K562 (cell line): ENCODE measurements around the gene ZP3. TPM values are rescaled to one million over a fixed set of nuclear protein-coding genes. Genes with fewer than 3 reads are reported as not detected.

Experiments
- ATAC-seq: fragments of 200-7000 bp; cut with Tn5 transposase; 3 replicates; pipeline ENCODE4 v1.9.1; 2020; ENCODE audit warnings: moderate library complexity
- BruUV-seq: library from RNA; stranded (reverse); fragments of 400-500 nt; replicated peaks from 2 replicates; lab custom pipeline; 2021; lab: Mats Ljungman, UMichigan
- CTCF ChIA-PET: fragments of 300-600 bp; formaldehyde crosslinking; extraction: SDS; loops from one replicate; lab custom pipeline; 2021; ENCODE audit warnings: low intra/inter-chr PET ratio; lab: Yijun Ruan, JAX
- POLR2A ChIA-PET: fragments of 300-600, 350-650 bp; sonication (Branson Sonifier 250); formaldehyde crosslinking; extraction: SDS; loops from one replicate; lab custom pipeline; 2021; ENCODE audit warnings: antibody characterized with exemption, inconsistent platforms; lab: Yijun Ruan, JAX
- DNase-seq, 4 experiments: peaks; one replicate each; pipeline versions ENCODE4 v3.0.0 to v3.0.0-alpha.2; 2011 to 2018; ENCODE audit warnings: low spot score in 3 of 4, mixed read lengths in 3 of 4; ENCODE audit errors: extremely low read depth in 1 of 4
- FAIRE-seq: peaks from 2 replicates; lab custom pipeline; 2011; peaks lifted over from hg19 to GRCh38; lab: Jason Lieb, UNC
- H2AFZ ChIP-seq: 2 replicates; pipeline ENCODE4 v1.6.0; 2011; ENCODE audit warnings: low read depth, low read length, control low read depth, inconsistent platforms
- H3K27ac ChIP-seq: fragments of 200-600 bp; 3 replicates; pipeline ENCODE4 v1.8.0; 2011; ENCODE audit warnings: low read depth, mild to moderate bottlenecking, control low read depth, inconsistent platforms, low read length, moderate library complexity, mixed read lengths; ENCODE audit errors: extremely low read depth
- H3K27me3 ChIP-seq, 2 experiments: fragments of 300-600 bp in 1 of 2; 2 replicates in 1 of 2; 3 replicates in 1 of 2; pipeline versions ENCODE4 v1.6.0 to v1.8.0; 2011; ENCODE audit warnings: inconsistent platforms in 2 of 2, low read length in 2 of 2, mild to moderate bottlenecking in 1 of 2, mixed read lengths in 1 of 2, moderate library complexity in 1 of 2; ENCODE audit not compliant: control insufficient read depth in 2 of 2, insufficient read depth in 2 of 2
- H3K36me3 ChIP-seq: fragments of 300-600 bp; 3 replicates; pipeline ENCODE4 v1.8.0; 2011; ENCODE audit warnings: mild to moderate bottlenecking, low read length, inconsistent platforms; ENCODE audit not compliant: control insufficient read depth, insufficient read depth
- H3K4me1 ChIP-seq, 2 experiments: fragments of 200-600 bp in 1 of 2; replicated peaks in 1 of 2; 2 replicates in 1 of 2; 3 replicates in 1 of 2; pipeline versions ENCODE4 v1.5.1 to v1.8.0; 2011; ENCODE audit warnings: inconsistent platforms in 2 of 2, low read length in 2 of 2, mild to moderate bottlenecking in 1 of 2, mixed read lengths in 1 of 2, moderate library complexity in 1 of 2; ENCODE audit not compliant: control insufficient read depth in 2 of 2, insufficient read depth in 2 of 2
- H3K4me2 ChIP-seq: 2 replicates; pipeline ENCODE4 v1.6.1; 2011; ENCODE audit warnings: low read length, control low read depth, inconsistent platforms, mixed read lengths; ENCODE audit not compliant: insufficient read depth
- H3K4me3 ChIP-seq: fragments of 200-600 bp; sonication (generic), shearing (Covaris generic); 2 replicates; pipeline ENCODE4 v1.5.1; 2016; ENCODE audit warnings: control low read depth, inconsistent platforms
- H3K79me2 ChIP-seq: fragments of 200-600 bp; 3 replicates; pipeline ENCODE4 v1.8.0; 2011; ENCODE audit warnings: low read length, inconsistent platforms; ENCODE audit not compliant: control insufficient read depth, insufficient read depth
- H3K9ac ChIP-seq, 2 experiments: 2 replicates each; pipeline versions ENCODE4 v1.6.0 to v1.6.1; 2011; ENCODE audit warnings: low read depth in 2 of 2, low read length in 2 of 2, control low read depth in 1 of 2, inconsistent platforms in 1 of 2, mild to moderate bottlenecking in 1 of 2, mixed read lengths in 1 of 2; ENCODE audit not compliant: insufficient read depth in 1 of 2
- H3K9me1 ChIP-seq: one replicate; pipeline ENCODE4 v1.6.0; 2011; ENCODE audit warnings: inconsistent platforms, mild to moderate bottlenecking, low read length, moderate library complexity; ENCODE audit not compliant: control insufficient read depth, insufficient read depth
- H3K9me3 ChIP-seq: replicated peaks from 2 replicates; pipeline ENCODE4 v1.5.1; 2011; ENCODE audit warnings: low read depth, low read length, inconsistent platforms; ENCODE audit not compliant: control insufficient read depth, insufficient read depth
- H4K20me1 ChIP-seq: replicated peaks from 2 replicates; pipeline ENCODE4 v1.6.1; 2011; ENCODE audit warnings: low read length, inconsistent platforms, mixed read lengths; ENCODE audit not compliant: control insufficient read depth, insufficient read depth
- NR3C1 ChIP-seq: sonication (generic); formaldehyde crosslinking; IDR thresholded peaks from 2 replicates; pipeline ENCODE4 v1.8.1; 2022; ENCODE audit warnings: missing genetic modification reagents
- OTX1 ChIP-seq: fragments of 450-650 bp; formaldehyde crosslinking; IDR thresholded peaks from 2 replicates; pipeline ENCODE4 v1.4.0; 2022; ENCODE audit warnings: mild to moderate bottlenecking
- POLR3A ChIP-seq: IDR thresholded peaks from 2 replicates; pipeline ENCODE4 v1.6.1; 2011; ENCODE audit warnings: borderline replicate concordance, mild to moderate bottlenecking, moderate library complexity; ENCODE audit not compliant: insufficient read length, insufficient read depth; ENCODE audit errors: extremely low read depth
- PPARD ChIP-seq: fragments of 250-450 bp; sonication (Bioruptor Pico); IDR thresholded peaks from 2 replicates; pipeline ENCODE4 v1.8.0; 2022; ENCODE audit warnings: inconsistent platforms, mild to moderate bottlenecking, moderate library complexity
- THRAP3 ChIP-seq: fragments of 450-650 bp; IDR thresholded peaks from 2 replicates; pipeline ENCODE4 v1.6.1; 2016; ENCODE audit warnings: mild to moderate bottlenecking, inconsistent platforms, borderline replicate concordance
- ZNF324 ChIP-seq: fragments of 250-450 bp; sonication (Bioruptor Pico); IDR thresholded peaks from 2 replicates; pipeline ENCODE4 v1.4.0; 2020; ENCODE audit warnings: mild to moderate bottlenecking
- ZNF57 ChIP-seq: fragments of 450-650 bp; formaldehyde crosslinking; IDR thresholded peaks from 2 replicates; pipeline ENCODE4 v1.4.0; 2020; ENCODE audit warnings: mild to moderate bottlenecking, moderate library complexity
- ZNF586 ChIP-seq: fragments of 450-650 bp; formaldehyde crosslinking; conservative IDR thresholded peaks from 2 replicates; pipeline ENCODE4 v1.4.0; 2020; ENCODE audit warnings: mild to moderate bottlenecking, moderate library complexity
- WGBS: fragments of 100-300 bp; shearing (Covaris generic); methylation state at CpG from one replicate; pipeline ENCODE4 v1.1.6; 2016; ENCODE audit warnings: low coverage, mixed read lengths; ENCODE audit not compliant: insufficient coverage; ENCODE audit errors: missing lambda C conversion rate; 5-methylcytosine and 5-hydroxymethylcytosine counted together
- in situ Hi-C: fragments of 300-500 bp; cut with MboI; formaldehyde crosslinking; loops from 4 replicates; pipeline ENCODE4 v1.15.0; 2018; ENCODE audit warnings: inconsistent platforms, mixed read lengths
- intact Hi-C: fragments of 100-400 bp; cut with micrococcal nuclease; formaldehyde crosslinking; loops from 2 replicates; pipeline ENCODE4 v1.14.2; 2022
- polyA plus RNA-seq, 8 experiments: library from polyadenylated mRNA; depleted of rRNA in 4 of 8; stranded (reverse) in 5 of 8; unstranded in 3 of 8; fragments of >200 nt; fragmentation: Nextera tagmentation in 2 of 8; fragmentation: Illumina TruSeq in 1 of 8; extraction: Ambion mirVana in 2 of 8; extraction: Trizol in 1 of 8; gene quantifications; 2 replicates each; pipeline versions ENCODE4 v1.2.1 to v1.2.3, GENCODE V29; 2011 to 2014; ENCODE audit warnings: inconsistent platforms in 1 of 8, missing spikeins in 1 of 8
- total RNA-seq, 7 experiments: library from RNA; depleted of rRNA in 6 of 7; stranded (reverse); fragments of >200 nt in 6 of 7; fragmentation: Illumina TruSeq in 2 of 7; extraction: Trizol in 2 of 7; gene quantifications; 2 replicates each; pipeline versions ENCODE4 v1.2.1 to v1.2.3, GENCODE V29; 2011 to 2021; ENCODE audit warnings: low replicate concordance in 1 of 7

ZP3 gene
- total and polyA plus RNA-seq, 9 of the 15 experiments (the other 6 are each of a cell fraction or from before 2014, with no cell fraction given) = 1.4 to 3.8 (median 2.4) TPM

- no TSS peak for BruUV-seq
- ChIA-PET POLR2A (interaction anchor here (0.6 kb wide), 1 partner anchor 1299 kb away, joined by 5 read pairs; no protein-coding TSS in a partner anchor), CTCF (no interaction called here)
- no peaks in the 10 kb centered on the region for H3K36me3 ChIP-seq
- WGBS = 58% methylated on average over 13 of the region's 13 CpGs
- no peaks in the 10 kb centered on the region for H3K79me2 ChIP-seq
- no peaks in the 10 kb centered on the region for H4K20me1 ChIP-seq
- in situ Hi-C loops (no loop called here), intact Hi-C loops (no loop called here)
- peaks cover 5 to 15% of the 10 kb centered on the region in 2 experiments for H3K27me3 ChIP-seq
- no peak overlapping the region for H3K4me3 ChIP-seq
- ATAC-seq (no peak), DNase-seq (peak in 1 of 4 experiments; percentile 3), FAIRE-seq (no peak)
- no peaks in the 10 kb centered on the region for H3K9me3 ChIP-seq
- peaks cover 4 to 10% of the 10 kb centered on the region in 2 experiments; a peak in 4 of 5 replicates for H3K4me1 ChIP-seq
- no peak overlapping the region for H2AFZ ChIP-seq
- TF ChIP-seq ZNF586 (no peak), OTX1 (CRISPR knock-in tag) (0 out of 2 replicates have a peak, but pooled peaks have one; percentile 7), ZNF324 (CRISPR knock-in tag) (no peak), THRAP3 (0 out of 2 replicates have a peak, but pooled peaks have one; percentile 34), ZNF57 (no peak), PPARD (no peak), NR3C1 (no peak), POLR3A (peak; percentile 58)
- H3K9ac ChIP-seq = no peak overlapping the region
- H3K9me1 ChIP-seq = no peaks in the 10 kb centered on the region
- no peak overlapping the region for H3K27ac ChIP-seq
- no peak overlapping the region for H3K4me2 ChIP-seq
These were observed 3.5 kb downstream of the ZP3 start for GRCh38 chr7:76428149-76428823.
